PC-3 (cell line): ENCODE results near the gene METTL24.

Source experiments
- CTCF ChIP-seq: fragments of 300-600 bp; sonication (generic); conservative IDR thresholded peaks from 2 replicates; pipeline ENCODE4 v1.5.1; 2017; ENCODE audit warnings: antibody characterized with exemption, low read depth, mild to moderate bottlenecking, low read length
- EZH2 ChIP-seq: fragments of 300-600 bp; sonication (generic); IDR thresholded peaks from one replicate; pipeline ENCODE4 v1.6.1; 2017; ENCODE audit warnings: antibody characterized with exemption, mild to moderate bottlenecking, low read length; ENCODE audit not compliant: unreplicated experiment
- EZH2phosphoT487 ChIP-seq: fragments of 300-600 bp; sonication (generic); IDR thresholded peaks from 2 replicates; pipeline ENCODE4 v1.6.1; 2018; ENCODE audit warnings: mild to moderate bottlenecking, antibody characterized with exemption, low read length, borderline replicate concordance

- TF ChIP-seq CTCF (no peak), EZH2phosphoT487 (no peak), EZH2 (no peak)
Measured at GRCh38 chr6:110378552-110378951, 20.4 kb upstream of the METTL24 start.
